Activated B cell treated with CpG ODN at 0.5 μM for 24 hours (primary cell): ENCODE measurements around the gene NCOA1. TPM values are rescaled to one million over a fixed set of nuclear protein-coding genes. Genes with fewer than 3 reads are reported as not detected.

ENCODE experiments used
- ATAC-seq: fragments of 200-7000 bp; cut with Tn5 transposase; one replicate; pipeline ENCODE4 v1.10.0; 2021; ENCODE audit warnings: low read depth, mild to moderate bottlenecking, moderate library complexity
- CTCF ChIA-PET: fragments of 350-600 bp; sonication (Branson Sonifier 250); formaldehyde crosslinking; loops from one replicate; lab custom pipeline; 2021; ENCODE audit warnings: antibody characterized with exemption; lab: Charles Lee
- POLR2A ChIA-PET: fragments of 350-600 bp; sonication (Branson Sonifier 250); formaldehyde crosslinking; loops from one replicate; lab custom pipeline; 2021; ENCODE audit warnings: antibody characterized with exemption; lab: Charles Lee
- DNase-seq: peaks from one replicate; pipeline ENCODE4 v3.0.0; 2022
- H3K27ac Mint-ChIP-seq: one replicate; pipeline ENCODE4 v1.8.0; 2020; ENCODE audit warnings: mixed read lengths
- H3K27me3 Mint-ChIP-seq: one replicate; pipeline ENCODE4 v1.8.0; 2021; ENCODE audit warnings: mixed read lengths
- H3K36me3 Mint-ChIP-seq: one replicate; pipeline ENCODE4 v1.8.0; 2021; ENCODE audit warnings: low read depth, mixed read lengths
- H3K4me1 Mint-ChIP-seq: one replicate; pipeline ENCODE4 v1.8.0; 2021; ENCODE audit warnings: mixed read lengths
- H3K4me3 Mint-ChIP-seq: one replicate; pipeline ENCODE4 v1.8.0; 2020; ENCODE audit warnings: mild to moderate bottlenecking, mixed read lengths
- H3K9me3 Mint-ChIP-seq: one replicate; pipeline ENCODE4 v1.8.0; 2020; ENCODE audit warnings: mixed read lengths
- CTCF ChIP-seq: fragments of 200-600 bp; IDR thresholded peaks from one replicate; pipeline ENCODE4 v1.8.0; 2022; ENCODE audit warnings: antibody characterized with exemption, mild to moderate bottlenecking
- intact Hi-C: fragments of 100-400 bp; cut with micrococcal nuclease; formaldehyde crosslinking; loops from one replicate; pipeline ENCODE4 v1.15.1; 2024
- total RNA-seq: library from RNA; stranded (reverse); gene quantifications from 2 replicates; pipeline ENCODE4 v1.2.3, GENCODE V29; 2022

NCOA1 gene
- total RNA-seq, 1 donor from 2014 or later, result 49.5 TPM

- ATAC-seq, result no peak
- peaks cover 61% of the 10 kb centered on the region for H3K4me1 Mint-ChIP-seq
- no peaks in the 10 kb centered on the region for H3K36me3 Mint-ChIP-seq
- H3K9me3 Mint-ChIP-seq, result no peaks in the 10 kb centered on the region
- DNase-seq, result no peak
- no peaks in the 10 kb centered on the region for H3K27me3 Mint-ChIP-seq
- no peak for TF ChIP-seq CTCF
- ChIA-PET CTCF (no interaction called here), POLR2A (interaction anchor here (0.6 to 0.7 kb wide), 2 partner anchors 10 to 17 kb away, joined by 3 read pairs; no protein-coding TSS in a partner anchor)
- no peak overlapping the region for H3K27ac Mint-ChIP-seq
- H3K4me3 Mint-ChIP-seq, result no peak overlapping the region
- intact Hi-C loops, result loop anchor here (5.0 kb wide), 1 partner anchor 72 kb away; no protein-coding TSS in a partner anchor
Measured at GRCh38 chr2:24505534-24506275, 14.7 kb downstream of the NCOA1 start.

DNA sequence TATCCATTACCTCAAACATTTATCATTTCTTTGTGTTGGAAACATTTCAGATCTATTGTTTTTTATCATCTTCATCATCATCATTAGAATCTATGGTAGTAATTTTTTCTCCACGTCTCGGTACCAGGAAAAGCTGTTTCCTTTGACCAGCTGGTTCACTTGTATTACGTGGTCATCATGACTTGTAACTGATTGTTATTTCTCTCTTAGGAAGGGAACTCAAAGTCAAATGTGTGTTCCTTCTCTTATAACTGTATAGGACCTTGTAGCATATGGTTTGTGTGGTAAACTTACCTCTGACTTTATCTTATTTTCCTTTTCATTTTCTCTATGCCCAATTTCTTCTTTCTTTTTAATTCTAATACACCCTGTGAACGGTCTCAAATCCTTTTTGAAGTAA is 16.5 kb downstream of the NCOA1 start:
- no peaks in the 10 kb centered on the region for H3K36me3 Mint-ChIP-seq
- ATAC-seq (no peak), DNase-seq (no peak)
- no peak overlapping the region for H3K4me3 Mint-ChIP-seq
- H3K9me3 Mint-ChIP-seq, result no peaks in the 10 kb centered on the region
- POLR2A ChIA-PET, result no interaction called here
- no peaks in the 10 kb centered on the region for H3K27me3 Mint-ChIP-seq
- H3K4me1 Mint-ChIP-seq, result peaks cover 71% of the 10 kb centered on the region
- TF ChIP-seq CTCF, result no peak
- CTCF ChIA-PET, result interaction anchor here (1.6 to 1.7 kb wide), 3 partner anchors 16 to 320 kb away, joined by 3 to 4 read pairs (median 3); no protein-coding TSS in a partner anchor
- no peak overlapping the region for H3K27ac Mint-ChIP-seq
- intact Hi-C loops, result loop anchor here (5.0 kb wide), 1 partner anchor 70 kb away; no protein-coding TSS in a partner anchor

DNA sequence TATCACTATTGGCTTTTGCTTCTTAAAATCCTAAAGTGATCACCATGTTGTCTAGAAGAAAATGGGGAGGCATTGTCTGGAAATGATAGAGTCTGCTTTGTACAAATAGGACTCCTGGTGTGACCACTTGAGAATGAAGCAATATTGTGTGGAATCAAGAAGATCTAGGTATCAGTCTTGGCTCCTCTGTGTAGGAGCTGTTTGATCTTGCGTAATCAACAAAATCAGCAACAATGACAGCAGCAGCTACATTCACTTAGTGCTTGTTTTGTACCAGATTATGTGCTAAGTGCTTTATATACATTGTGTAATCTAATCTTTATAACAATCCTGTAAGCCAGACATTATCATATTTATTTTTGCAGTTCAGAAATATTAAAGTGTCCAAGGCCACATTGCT is 17.8 kb downstream of the NCOA1 start:
- intact Hi-C loops, result loop anchor here (2.0 to 5.0 kb wide), 3 partner anchors 18 to 68 kb away; partner anchors contain the start of gene NCOA1
- TF ChIP-seq CTCF, result no peak
- ATAC-seq, result no peak
- H3K27me3 Mint-ChIP-seq, result no peaks in the 10 kb centered on the region
- peak overlapping the region; percentile 83 for H3K27ac Mint-ChIP-seq
- H3K9me3 Mint-ChIP-seq, result no peaks in the 10 kb centered on the region
- ChIA-PET POLR2A (interaction anchor here (1.3 kb wide), 1 partner anchor 13 kb away, joined by 3 read pairs; no protein-coding TSS in a partner anchor), CTCF (no interaction called here)
- no peak for DNase-seq
- H3K36me3 Mint-ChIP-seq, result no peaks in the 10 kb centered on the region
- H3K4me1 Mint-ChIP-seq, result peaks cover 71% of the 10 kb centered on the region
- H3K4me3 Mint-ChIP-seq, result peak overlapping the region; percentile 52

DNA sequence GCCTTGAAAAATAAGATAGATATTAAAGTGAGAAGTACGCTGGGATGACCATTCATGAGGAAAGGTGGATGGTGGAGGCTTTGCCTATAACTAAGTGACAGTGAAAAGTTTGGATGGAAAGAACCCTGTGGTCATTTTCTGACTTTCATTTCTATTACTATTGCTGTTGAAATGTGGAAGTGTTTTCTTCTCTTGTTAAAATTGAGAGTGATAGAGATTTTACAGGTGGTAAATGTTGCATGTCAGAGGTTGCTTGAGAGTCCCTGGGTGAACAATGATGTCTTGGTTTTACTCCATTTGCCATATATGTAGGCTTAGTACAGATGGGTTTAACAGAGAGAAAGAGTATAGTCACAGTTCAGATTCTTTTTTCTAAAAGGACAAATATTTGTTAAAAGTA is 18.4 kb downstream of the NCOA1 start:
- peak overlapping the region; percentile 52 for H3K4me3 Mint-ChIP-seq
- intact Hi-C loops, result loop anchor here (2.0 to 5.0 kb wide), 3 partner anchors 19 to 68 kb away; partner anchors contain the start of gene NCOA1
- CTCF ChIA-PET, result no interaction called here
- POLR2A ChIA-PET, result interaction anchor here (1.3 kb wide), 1 partner anchor 14 kb away, joined by 3 read pairs; no protein-coding TSS in a partner anchor
- ATAC-seq (peak; percentile 93), DNase-seq (no peak)
- no peak for TF ChIP-seq CTCF
- no peaks in the 10 kb centered on the region for H3K9me3 Mint-ChIP-seq
- H3K36me3 Mint-ChIP-seq, result no peaks in the 10 kb centered on the region
- H3K27ac Mint-ChIP-seq, result peak overlapping the region; percentile 83
- H3K4me1 Mint-ChIP-seq, result peaks cover 68% of the 10 kb centered on the region
- no peaks in the 10 kb centered on the region for H3K27me3 Mint-ChIP-seq

DNA sequence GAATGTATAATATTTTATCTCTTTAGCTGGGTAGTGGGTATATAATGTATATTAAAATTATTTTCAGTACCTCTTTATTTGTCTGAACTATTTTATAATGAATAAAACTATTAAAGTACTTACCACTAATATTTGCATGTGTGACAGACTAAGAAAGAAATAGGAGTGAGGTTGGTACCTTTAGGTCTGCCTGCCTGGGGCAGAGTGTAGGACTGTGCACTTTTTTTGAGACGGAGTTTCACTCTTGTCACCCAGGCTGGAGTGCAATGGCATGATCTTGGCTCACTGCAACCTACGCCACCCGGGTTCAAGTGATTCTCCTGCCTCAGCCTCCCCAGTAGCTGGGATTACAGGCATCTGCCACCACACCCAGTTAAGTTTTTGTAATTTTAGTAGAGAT is 18.8 kb downstream of the NCOA1 start:
- H3K4me1 Mint-ChIP-seq, result peaks cover 67% of the 10 kb centered on the region
- ChIA-PET CTCF (no interaction called here), POLR2A (interaction anchor here (0.8 to 1.3 kb wide), 2 partner anchors 11 to 14 kb away, joined by 3 read pairs; no protein-coding TSS in a partner anchor)
- no peak for DNase-seq
- H3K27ac Mint-ChIP-seq, result peak overlapping the region; percentile 68
- no peak overlapping the region for H3K4me3 Mint-ChIP-seq
- H3K27me3 Mint-ChIP-seq, result no peaks in the 10 kb centered on the region
- TF ChIP-seq CTCF, result no peak
- H3K9me3 Mint-ChIP-seq, result no peaks in the 10 kb centered on the region
- no peaks in the 10 kb centered on the region for H3K36me3 Mint-ChIP-seq
- ATAC-seq, result peak; percentile 66
- intact Hi-C loops, result loop anchor here (2.0 to 5.0 kb wide), 3 partner anchors 19 to 67 kb away; partner anchors contain the start of gene NCOA1
